ENCODE measurements around the gene PLN.

- TF ChIP-seq CTCF (IDR thresholded peaks at IDR 0.05) (no peak), POLR2A (IDR thresholded peaks at IDR 0.05) (no peak), POLR2AphosphoS5 (IDR thresholded peaks at IDR 0.05; ENCODE audit: insufficient read depth in 1 of 2, low read depth in 1 of 2) (no peak)
Observed at GRCh38 chr6:118581489-118581959, 33.4 kb downstream of the PLN start.

All from vagina (tissue), 2 donors.